GM10847 (cell line): ENCODE results near the gene FGD6.

Source experiments
- POLR2A ChIP-seq: IDR thresholded peaks from 2 replicates; pipeline ENCODE4 v1.6.1; 2011; ENCODE audit not compliant: insufficient read length; ENCODE audit errors: extremely low read depth

Gene FGD6

DNA sequence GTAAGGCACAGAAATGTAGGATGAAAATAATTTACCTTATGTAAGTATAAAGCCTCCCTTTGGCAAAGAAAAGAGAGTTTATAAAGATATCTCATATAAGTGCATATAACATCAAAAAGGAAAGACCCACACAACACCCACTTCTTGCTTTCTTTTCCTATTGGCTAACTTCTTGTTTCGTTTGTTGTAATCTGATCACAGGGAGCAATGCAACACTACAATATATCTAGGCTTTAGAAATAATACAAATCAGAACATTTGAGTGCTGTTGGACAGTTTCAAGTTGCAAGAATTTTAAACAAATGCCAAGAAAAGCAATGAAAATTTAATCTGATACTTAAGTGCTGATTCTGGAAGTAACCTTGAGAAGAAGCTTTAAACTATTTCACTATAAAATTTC, 1.3 kb downstream of the FGD6 start:
- TF ChIP-seq POLR2A: no peak

DNA sequence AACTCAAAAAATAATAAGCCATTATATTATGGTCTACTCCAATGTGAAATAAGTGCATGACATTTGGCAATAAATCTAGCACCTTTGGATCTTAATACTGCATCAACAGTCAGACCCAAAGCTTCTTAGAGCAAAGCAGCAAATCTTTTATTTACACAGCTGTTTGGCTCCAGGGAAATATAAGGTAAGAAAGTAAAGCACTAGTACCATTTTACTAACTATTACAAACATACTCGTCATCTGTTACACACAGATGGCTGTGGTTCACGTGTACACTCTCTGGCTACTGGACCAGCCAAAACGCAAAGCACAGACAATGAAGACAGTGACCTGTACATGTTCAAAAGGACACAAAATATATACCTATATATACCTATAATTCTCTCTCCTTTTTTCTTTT, 2.8 kb downstream of the FGD6 start:
- TF ChIP-seq POLR2A: no peak

DNA sequence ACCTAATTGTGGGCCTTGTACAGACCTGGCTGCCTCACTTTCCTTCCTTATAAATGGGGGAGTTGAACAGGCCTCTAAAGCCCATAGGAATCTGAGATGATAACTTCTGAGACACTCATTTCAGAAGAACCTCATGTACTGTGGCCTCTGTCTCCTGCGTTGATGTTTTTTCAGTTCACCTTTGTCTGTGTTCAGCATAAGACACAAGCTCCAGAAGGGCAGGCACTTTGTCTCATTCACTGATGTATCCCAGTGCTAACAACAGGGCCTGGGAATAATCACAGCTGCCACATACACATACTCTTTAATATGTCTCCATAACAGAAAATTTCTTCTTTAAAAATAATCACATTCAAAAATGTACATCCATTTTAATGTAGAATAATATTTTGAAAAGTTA, 3.3 kb downstream of the FGD6 start:
- no peak for TF ChIP-seq POLR2A

DNA sequence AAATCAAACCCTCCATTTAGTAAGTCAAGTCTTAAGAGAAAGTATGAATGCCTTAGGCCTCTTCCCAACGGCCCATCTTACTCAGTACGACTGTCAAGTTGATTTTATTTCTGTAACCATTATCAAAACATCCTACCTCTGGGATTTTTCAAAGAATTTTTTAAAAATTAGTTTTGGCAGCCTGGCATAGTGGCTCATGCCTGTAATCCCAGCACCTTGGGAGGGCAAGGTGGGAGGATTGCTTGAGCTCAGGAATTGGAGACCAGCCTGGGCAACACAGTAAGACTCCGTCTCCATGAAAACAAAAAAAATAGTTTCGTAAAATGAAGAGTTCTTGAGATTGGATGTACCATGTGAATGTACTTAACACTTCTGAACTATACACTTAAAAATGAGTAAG, 4.1 kb downstream of the FGD6 start:
- TF ChIP-seq POLR2A: no peak

DNA sequence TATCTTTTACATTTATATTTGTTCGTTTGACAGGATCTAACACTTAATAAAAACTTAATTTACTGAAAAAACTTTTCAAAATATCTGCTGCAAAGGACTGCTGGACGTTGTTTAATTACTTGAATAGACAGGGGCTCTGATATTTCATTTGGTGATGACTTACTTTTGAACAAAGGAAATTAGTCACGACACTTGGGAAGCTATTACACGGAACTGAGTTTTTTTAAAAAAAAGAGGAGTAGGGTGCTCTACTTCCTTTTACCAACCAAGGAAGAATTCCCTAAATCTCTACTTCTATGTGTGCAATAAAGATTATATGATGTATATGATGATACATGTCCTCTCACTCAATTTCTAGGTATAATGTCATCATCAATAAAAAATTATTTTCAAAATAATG, 4.7 kb downstream of the FGD6 start:
- no peak for TF ChIP-seq POLR2A

DNA sequence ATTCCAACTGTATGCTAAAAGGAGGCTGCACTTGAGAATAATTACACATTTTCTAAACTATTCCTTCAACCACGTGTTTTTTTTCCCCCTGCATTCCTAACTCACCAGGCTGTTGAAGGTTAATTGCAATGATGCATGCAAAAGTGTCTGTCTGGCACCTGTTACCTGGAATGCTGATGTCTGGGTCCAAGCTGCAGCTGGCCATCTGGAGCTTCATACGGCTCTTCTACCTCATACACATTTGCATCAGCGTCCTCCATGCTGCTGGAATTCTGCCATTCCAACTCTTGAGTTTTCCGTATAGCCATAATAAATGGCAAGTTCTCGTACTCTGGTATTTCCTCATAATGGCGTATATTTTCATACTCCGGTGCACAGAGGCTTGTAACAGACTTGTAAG, 8.6 kb downstream of the FGD6 start:
- TF ChIP-seq POLR2A: no peak

DNA sequence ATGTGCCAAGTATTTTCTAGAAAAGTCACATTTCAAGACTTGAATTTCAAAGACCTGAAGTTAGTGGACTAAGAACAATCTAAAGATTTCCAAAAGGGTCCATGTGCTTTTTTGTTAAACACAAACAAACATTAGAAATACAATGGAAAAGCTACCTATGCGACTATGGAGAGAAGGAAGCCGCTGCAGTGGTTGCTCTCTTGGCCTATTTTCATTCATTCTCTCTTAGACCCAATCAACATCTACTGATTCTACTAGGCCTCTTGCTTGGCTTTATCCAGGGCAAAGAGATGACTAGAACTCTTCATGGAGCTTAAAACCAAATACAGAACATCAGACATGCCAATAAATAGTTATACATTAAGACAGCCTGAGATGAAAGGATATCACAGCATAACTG, 9.9 kb downstream of the FGD6 start:
- no peak for TF ChIP-seq POLR2A

DNA sequence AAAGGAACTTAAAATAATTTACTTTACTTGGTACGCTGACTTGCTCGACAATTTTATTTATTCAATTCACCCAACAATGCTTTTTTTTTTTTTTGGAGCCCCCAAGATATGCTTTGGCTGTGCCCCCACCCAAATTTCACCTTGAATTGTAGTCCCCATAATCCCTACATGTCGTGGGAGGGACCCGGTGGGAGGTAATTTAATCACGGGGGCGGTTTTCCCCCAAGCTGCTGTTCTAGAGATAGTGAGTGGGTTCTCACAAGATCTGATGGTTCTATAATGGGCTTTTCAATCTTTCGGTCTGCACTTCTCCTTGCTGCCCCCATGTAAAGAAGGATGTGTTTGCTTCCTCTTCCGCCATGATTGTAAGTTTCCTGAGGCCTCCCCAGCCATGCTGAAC, 10.4 kb downstream of the FGD6 start:
- no peak for TF ChIP-seq POLR2A

DNA sequence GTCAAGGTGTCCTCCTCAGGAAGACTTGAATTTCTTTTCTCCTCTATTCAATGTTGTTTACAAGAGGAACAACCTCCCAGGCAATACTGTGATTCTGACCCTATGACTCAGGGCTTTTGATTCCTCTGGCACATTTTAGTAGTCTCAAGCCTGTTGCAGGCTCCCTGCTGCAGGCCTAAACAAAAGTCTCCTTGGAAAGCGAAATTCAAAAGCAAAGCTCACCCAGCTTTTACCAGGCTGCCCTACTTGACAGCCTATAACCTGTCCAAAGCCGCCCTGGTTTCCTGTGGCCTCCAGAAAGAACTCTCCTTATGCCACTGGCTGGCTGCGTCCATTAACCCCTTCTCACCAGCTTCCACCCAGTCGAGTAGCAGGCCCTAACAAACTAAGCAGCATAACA, 11.6 kb downstream of the FGD6 start:
- TF ChIP-seq POLR2A: no peak

DNA sequence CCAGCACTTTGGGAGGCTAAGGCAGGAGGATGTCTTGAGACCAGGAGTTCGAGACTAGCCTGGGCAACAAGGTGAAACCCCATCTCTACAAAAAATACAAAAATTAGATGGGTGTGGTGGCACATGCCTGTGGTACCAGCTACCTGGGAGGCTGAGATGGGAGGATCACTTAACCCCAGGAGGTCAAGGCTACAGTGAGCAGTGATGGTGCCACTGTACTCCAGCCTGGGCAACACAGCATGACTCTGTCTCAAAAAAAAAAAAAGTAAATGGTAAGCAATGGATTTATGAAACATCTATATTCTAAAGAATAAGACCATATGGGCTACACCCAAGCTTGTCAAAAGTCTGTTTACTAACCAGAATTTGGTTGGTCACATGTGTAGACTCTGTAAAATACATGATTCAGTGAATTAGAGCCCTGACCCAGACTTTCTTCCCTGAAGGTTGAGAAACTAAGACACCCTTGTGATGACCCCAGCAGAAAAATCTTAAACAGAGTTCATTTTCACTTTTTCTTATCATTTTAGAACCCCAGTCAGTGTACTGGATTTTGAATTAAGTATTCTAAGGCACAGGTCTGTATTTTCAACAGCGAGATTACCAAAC, 12.1 kb downstream of the FGD6 start:
- TF ChIP-seq POLR2A: no peak

DNA sequence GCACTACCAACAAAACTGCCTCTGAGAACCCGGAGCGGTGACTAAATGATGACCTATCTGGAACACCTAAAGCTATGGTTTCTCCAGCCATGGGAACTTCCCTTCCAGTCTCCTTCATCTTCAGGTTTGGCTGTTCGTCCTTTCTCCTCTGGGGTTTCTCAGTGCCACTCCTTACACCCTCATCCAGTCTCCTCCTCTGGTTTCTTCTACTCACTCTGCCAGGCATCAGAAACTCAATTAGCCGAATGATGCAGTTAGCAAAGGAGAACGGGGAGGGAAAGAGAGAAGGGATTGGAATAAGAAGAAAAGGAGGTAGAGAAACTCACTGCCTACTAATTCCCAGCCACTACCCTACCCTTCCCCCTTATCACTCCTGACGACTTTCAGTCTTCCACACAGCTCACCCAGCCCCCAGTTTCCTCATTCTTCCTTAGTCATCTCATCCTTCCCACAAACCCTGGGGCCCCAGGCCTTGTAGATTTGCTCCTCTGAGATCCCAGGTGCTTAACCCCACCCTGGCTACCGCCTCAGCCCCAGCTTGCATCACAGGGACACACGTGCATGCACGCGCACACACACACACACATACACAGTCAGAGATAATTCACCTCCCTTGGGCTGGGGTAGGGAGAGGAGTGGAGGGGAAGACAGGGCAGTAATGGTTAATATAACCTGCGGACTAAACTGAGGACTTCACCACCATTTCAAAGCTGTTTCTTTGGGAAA, 13.0 kb downstream of the FGD6 start:
- TF ChIP-seq POLR2A: no peak

DNA sequence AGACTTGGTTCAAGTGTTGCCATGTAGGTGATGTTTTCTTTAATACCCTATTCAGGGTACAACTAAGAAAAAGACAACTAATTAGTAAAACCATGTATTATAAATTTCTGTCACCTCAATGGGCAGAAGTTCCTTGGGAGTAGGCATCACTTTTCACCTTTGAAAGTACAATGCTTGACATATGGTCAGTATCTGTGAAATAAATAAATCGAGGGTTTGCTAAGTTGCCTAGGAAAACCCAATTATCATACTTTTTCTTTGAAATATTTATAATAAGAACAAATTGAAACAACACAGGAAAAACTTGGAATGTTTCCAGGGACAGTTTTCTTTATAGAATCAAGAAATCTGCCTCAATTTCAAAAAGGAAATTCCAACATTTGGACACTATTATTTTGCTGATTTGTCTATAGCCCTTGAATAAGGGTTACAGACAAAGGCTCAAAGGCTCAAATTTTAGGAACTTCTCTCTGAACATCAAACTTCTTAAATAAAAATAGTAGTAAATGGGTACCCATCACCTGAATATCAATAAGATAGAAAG, 13.7 kb downstream of the FGD6 start:
- no peak for TF ChIP-seq POLR2A

DNA sequence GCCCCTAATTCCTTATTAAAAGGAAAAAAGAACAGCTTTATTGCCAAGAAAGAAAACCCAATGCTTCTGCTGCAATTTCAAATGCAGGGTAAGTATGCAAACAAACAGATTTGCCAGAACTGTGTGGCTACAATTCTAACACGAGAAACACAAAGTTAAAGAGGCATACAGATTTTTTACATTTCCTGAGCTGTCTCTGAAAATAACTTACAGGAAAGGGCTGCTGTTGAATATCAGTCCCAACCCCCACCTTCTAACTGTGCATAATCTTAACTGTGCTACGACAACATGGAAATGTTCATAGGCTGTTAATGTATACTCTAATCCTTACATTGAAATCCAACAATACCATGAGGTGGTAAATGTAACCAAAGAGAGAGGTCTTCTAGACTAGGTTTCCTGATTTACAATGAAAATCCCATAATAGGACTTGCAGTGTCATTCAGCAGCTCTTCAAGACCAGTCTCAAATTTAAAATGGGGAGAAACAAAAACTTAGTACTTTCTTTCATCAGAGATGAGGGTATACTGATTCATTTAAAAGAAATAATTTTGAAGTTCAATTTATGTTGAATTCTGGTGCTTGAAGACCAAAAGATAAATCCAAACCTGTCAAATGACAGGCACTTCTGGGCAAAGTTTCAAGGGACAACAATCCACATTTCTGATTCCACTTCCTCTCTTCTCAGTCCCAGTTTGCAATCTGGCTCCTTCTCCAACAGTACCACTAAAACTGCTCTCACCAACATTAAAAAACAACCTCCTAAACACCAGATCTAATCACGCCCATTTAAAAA, 14.4 kb downstream of the FGD6 start:
- TF ChIP-seq POLR2A: no peak

DNA sequence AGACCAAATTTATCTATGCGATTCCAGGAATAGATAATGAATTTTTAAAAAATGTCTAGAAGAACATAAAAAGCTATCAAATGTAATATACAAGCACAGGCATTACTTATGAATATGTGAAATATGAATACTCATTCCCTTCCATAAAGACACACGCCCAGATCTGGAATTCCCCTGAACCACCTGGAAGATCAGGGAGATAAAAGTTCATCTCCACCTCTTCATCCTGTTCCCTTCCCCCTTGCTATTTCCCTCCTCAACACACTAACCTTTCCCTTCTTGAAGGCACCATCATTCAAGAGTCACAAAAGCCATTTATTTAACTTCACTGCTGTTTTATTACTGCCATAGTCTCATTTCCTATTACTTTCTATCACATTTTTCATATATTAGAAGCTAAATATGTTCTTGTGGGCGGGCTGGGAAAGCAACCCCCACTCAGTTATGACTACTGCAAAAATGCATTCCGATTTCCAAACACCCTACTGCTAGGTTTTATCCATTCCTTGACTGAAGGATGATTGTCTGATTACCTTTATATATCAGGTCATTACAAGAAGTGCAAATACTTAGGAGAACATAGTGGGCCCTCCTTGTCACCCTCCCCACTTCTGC, 16.1 kb downstream of the FGD6 start:
- TF ChIP-seq POLR2A: no peak

DNA sequence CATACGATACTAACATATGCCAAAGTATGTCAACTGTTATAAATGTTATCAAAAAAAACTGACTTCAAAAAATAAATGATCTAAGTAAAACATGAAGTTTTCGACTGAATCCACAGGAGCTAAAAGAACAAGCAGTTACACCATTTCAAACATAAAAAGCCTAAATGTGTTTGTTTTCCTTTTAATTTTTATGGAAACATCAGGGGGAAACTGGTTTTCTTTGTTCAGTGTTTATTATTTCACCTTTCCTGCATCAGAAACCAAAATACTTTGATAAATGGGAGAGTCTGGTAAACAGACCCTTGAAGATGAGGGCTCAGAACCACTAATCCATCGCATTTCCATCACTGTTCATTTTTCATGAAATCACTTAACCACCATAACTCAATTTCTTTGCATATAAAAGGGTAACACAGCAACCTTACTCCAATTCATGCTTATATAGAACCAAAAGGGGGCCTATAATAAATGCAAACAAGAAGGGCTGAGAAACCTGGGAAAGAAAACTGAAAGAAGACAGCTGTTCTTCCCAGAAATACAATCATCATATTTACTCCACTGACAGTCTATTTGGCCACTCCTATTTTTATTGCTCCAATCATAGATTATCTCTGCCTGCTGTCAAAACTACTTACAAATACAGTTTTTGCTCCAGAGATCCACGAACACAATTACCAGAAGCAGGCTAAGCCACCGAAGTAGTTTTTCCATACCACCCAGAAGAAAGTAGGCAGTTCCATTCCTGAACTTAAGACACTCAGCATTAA, 17.0 kb downstream of the FGD6 start:
- no peak for TF ChIP-seq POLR2A

DNA sequence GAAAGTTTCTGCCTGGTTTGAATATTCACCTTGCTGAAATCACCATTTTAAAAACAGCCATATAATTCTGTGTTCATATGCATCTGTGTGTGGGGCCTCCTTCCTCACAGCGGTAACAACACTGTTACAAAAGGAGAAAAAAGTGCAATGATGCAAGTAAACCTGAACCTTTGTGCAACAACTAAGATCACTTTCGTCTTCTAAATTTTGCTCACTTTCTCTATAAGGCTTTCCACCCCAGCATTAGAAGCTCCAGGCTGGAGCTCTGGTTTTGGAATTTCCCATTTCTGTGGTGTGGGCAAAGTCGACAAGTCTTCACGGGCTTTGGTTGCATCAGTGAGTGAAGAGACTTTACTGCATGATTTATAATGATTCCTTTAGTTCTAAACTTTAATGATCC, 18.4 kb downstream of the FGD6 start:
- no peak for TF ChIP-seq POLR2A

DNA sequence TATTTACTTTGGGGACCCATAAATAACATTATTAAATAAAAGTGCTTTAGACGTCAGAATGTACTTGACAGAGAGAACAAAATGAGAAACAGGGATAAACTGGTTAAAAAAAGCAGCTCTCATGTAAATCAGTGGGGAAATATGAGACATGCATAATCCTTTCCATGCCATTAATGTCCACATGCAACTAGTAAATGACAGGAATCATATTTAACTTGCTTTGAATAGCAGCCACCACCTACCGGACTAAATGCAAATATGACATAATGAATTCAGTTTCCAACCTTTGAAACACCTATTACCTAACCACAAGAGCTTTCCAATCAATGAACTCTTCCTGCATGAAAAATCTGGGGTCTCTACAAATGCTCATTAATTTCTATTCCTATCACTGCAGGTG, 19.6 kb downstream of the FGD6 start:
- no peak for TF ChIP-seq POLR2A
